Measurements from ENCODE around the gene PLCXD3.

DNA sequence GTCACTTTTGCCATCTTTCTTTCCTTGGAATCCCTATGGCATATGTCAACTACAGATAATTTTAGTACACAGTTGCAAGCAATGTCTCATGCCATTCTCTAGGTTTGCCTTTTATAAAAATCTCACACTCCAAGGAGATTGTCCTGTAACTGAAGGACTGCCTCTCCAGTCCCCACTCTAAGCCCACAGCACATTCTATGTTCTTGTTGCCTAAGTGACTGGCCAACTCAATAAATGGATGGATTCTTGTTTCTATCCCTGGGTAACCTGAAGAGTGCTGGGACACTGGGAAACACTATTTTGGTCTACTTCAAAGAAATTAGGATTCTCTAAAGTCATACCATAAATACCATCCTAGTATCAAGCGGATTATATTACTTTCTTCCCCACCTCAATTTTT lies 145.0 kb downstream of the PLCXD3 start:
- TF ChIP-seq CTCF (IDR thresholded peaks at IDR 0.05) (no peak), POLR2A (IDR thresholded peaks at IDR 0.05) (no peak)

Data from gastroesophageal sphincter (tissue), 3 donors.